Globus pallidus (tissue), 1 donor: ENCODE results near the gene RNF114.
A peak's percentile ranks its signal among the peaks of the same experiment; 100 is the strongest.
"Not testable (repeated sequence)": the region's sequence is repeated elsewhere in the genome, so short reads cannot be mapped to it uniquely, and the experiment has no call there.

Source experiments
- DNase-seq: peaks from one replicate; pipeline ENCODE4 v3.0.0-alpha.2; 2015; ENCODE audit warnings: low spot score

RNF114 gene

GRCh38 chr20:49936153-49937026, at the start of gene RNF114:
Gene RNF114 (plus strand): TSS chr20:49936397. CDS start chr20:49936413, 16 bp downstream.
- peak; percentile 93 for DNase-seq

DNA sequence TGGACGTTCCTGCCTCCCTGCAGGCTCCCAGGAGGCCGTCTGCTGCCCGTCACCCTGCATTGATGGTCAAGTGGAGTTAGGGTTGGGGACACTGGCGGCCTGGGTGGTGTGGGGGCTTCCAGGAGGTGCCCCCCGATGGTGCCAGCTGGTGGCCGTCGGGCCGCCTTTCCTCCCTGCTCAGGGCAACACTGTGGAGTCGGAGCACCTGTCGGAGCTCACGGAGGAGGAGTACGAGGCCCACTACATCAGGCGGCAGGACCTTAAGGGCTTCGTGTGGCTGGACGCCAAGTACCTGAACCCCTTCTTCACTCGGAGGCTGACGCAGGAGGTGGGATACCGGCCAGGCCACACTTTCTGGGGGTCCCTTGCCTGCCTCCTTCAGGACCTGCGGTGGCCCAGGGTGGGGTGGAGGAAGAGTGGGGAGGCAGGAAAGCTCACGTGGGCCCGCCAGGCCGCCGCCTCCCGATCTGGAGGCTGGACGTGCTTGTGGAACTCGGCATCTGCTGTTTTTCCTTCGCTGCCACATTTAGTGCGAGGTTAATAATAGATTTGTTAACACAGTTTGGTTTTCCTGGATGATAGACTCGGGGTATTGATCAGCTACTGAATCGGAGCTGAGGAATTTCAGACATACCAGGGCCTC, 49.5 kb upstream of the RNF114 start:
- DNase-seq = no peak

GRCh38 chr20:49887251-49888211, 48.7 kb upstream of the RNF114 start:
- no peak for DNase-seq

- peak; percentile 94 for DNase-seq
Observed at GRCh38 chr20:49888212-49889000, 47.8 kb upstream of the RNF114 start.

GRCh38 chr20:49889001-49889934, 46.9 kb upstream of the RNF114 start:
- DNase-seq = no peak

- DNase-seq = no peak
Observed at GRCh38 chr20:49889935-49890333, 46.3 kb upstream of the RNF114 start.

DNA sequence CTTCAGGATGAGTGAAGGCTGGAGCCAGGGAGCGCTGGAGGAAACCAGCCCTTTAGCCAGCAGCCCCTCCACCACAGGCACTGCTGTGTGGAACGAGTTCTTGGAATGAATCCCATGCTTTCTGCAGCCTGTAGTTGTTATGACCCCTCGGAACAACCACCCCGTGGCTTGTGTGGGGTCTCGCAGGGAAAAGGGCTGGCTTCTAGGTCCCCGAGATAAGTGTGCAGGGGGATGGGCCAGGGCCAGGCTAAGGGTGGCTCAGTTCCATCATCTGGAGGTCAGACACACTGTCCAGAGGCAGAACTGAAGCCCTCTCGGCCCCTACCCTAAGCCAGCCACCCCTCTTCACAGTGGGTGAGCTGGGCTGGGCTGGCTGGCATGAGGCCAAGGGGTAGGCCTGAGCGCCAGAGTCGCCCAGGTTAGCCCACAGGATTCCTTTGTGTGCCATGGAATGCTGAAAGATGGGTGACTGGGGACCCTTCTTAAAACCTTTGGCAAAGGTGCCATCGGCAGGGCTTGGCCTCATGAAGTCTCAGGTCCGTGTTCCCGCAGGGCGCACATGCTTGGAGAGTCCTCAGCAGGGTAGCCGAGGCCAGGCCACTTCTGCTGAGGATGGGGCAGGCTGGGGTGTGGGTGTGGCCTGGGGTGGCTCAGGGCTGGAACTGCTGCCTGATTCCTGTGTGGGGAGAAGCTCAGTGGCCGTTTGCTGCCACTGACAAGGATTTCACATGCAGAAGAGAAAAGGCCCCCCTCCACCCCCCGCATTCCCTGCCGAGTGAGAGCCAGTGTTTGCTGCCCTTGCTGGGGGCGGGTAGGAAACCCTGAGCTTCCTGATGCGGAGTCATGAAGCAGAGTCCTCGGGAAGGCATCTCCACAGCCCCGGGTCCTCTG, 45.5 kb upstream of the RNF114 start:
- no peak for DNase-seq

DNA sequence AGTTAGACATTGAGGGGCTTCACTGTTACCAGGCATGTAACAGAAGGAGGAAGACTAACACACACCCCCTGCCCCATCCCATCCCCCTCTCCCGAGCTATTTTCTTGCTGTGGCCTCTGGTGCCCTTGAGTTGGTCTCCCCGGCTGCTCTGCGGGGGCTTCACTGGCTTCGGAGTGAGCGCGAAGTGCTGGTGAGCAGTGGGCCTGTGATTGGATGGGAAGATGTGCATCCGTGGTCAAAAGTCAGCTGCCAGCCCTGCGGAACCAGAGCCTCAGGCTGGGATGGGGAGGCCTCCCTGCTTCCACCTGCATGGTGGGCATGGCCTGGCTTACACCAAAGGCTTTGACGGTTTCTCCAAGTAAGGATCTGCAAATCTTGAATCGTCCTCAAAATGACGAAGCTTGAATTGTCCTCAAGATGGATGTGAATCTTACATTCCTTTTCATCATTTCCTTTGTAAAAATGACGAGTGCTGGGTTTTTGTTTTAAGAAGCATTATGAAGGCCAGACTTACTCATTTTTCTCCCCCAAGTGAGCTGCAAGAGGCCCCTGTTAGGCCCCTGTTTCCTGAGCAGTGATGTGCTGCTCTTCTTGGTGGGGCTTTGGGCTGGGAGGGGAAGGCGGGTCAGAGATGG, 44.6 kb upstream of the RNF114 start:
- no peak for DNase-seq

- DNase-seq = no peak
Observed at GRCh38 chr20:49892260-49892659, 43.9 kb upstream of the RNF114 start.

GRCh38 chr20:49892817-49893216, 43.4 kb upstream of the RNF114 start:
- DNase-seq = no peak

- no peak for DNase-seq
Observed at GRCh38 chr20:49893242-49894072, 42.7 kb upstream of the RNF114 start.

- DNase-seq = no peak
Observed at GRCh38 chr20:49894073-49894470, 42.1 kb upstream of the RNF114 start.

DNA sequence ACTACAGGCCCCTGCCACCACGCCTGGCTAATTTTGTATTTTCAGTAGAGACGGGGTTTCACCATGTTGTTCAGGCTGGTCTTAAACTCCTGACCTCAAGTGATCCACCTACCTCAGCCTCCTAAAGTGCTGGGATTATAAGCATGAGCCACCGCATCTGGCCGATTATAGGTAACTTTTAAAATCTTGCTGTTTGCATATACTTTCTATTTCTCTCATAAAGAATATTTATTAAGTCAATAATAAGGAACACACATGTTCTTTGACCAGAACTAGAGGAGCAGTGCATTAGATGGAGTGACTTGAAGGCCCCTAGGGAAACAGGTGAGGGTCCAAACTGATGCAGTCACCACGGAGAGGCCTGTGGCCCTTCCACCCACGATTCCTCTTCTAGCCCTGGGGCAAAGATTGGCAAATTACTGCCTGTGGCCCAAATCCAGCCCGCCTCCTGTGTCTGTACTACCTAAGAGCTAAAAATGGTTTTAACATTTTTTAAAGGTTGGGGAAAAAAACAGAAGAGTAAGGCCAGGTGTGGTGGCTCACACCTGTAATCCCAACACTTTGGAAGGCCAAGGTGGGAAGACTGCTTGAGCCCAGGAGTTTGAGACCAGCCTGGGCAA, 40.6 kb upstream of the RNF114 start:
- not testable (repeated sequence) for DNase-seq

- DNase-seq = no peak
Observed at GRCh38 chr20:49896204-49896603, 40.0 kb upstream of the RNF114 start.

DNA sequence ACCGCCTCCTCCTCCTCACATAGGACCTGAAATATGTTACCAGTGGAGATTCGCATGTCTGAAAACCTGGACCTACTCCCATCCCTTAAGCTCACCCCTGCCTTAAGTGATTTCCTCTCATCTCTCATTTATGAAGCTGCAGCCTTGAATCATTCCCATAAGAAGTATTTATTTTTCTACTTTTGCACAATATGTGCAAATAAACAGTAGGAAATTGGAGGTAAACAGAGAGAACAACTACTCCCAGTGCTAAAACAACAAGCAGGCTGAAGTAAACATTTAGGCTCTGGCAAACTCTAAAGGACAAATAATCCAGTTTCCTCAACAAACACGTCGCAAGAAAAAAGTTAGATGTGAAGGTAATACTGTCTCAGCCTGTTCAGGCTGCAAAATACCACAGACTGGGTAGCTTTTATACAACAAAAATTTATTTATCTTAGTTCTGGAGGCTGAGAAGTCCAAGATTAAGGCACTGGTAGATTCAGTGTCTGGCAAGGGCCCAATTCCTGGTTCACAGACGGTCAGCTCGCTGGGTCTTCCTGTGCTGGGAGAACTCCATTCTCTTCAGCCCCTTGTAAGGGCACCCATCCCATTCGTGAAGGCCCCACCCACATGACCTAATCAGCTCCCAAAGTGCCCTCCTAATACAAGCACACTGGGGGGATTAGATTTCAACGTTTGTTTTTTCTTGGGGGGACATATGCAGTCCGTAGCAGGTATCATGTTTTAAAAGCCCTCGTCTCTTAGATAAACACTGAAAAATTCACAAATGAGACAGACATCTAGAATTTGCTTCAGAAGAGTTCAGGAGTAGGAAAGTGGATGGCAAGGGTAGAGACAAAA, 36.4 kb upstream of the RNF114 start:
- DNase-seq = no peak

GRCh38 chr20:49901588-49901987, 34.6 kb upstream of the RNF114 start:
- DNase-seq = no peak
